ENCODE measurements around the gene C1QL4. TPM values are rescaled to one million over a fixed set of nuclear protein-coding genes. Genes with fewer than 3 reads are reported as not detected.
"Not testable (repeated sequence)": the region's sequence is repeated elsewhere in the genome, so short reads cannot be mapped to it uniquely, and the experiment has no call there.

Gene C1QL4
- total and polyA plus RNA-seq, 2 donors = 0.05 to 0.21 TPM

- peaks cover 0 to 3% of the 10 kb centered on the region in 2 donors for H3K27me3 ChIP-seq (ENCODE audit: control insufficient read depth in 2 of 2, insufficient read depth in 1 of 2, low read length in 1 of 2)
- no peak for DNase-seq (ENCODE audit: low read depth in 6 of 9, low spot score in 9 of 9)
- 39% methylated on average over 12 of the region's 12 CpGs for WGBS
- peaks cover 0 to 3% of the 10 kb centered on the region in 2 donors for H3K9me3 ChIP-seq (ENCODE audit: control insufficient read depth in 2 of 2, insufficient read depth in 1 of 2, low read length in 1 of 2)
- H3K4me1 ChIP-seq (ENCODE audit: control insufficient read depth in 2 of 2, insufficient read depth in 2 of 2, low read length in 2 of 2) = peaks cover 11 to 21% of the 10 kb centered on the region in 2 donors
- peaks cover 15 to 21% of the 10 kb centered on the region in 2 donors for H3K36me3 ChIP-seq (ENCODE audit: control insufficient read depth in 2 of 2, insufficient read depth in 2 of 2, low read length in 1 of 2)
- H3K27ac ChIP-seq (ENCODE audit: low read depth in 1 of 2, low read length in 1 of 2) = peak overlapping the region in 1 of 2 donors; percentile 46
- peak overlapping the region; percentile 77 to 79 for H3K4me3 ChIP-seq (ENCODE audit: low read length in 2 of 2)
These were observed 14.7 kb downstream of the C1QL4 start for GRCh38 chr12:49322367-49322707.

DNA sequence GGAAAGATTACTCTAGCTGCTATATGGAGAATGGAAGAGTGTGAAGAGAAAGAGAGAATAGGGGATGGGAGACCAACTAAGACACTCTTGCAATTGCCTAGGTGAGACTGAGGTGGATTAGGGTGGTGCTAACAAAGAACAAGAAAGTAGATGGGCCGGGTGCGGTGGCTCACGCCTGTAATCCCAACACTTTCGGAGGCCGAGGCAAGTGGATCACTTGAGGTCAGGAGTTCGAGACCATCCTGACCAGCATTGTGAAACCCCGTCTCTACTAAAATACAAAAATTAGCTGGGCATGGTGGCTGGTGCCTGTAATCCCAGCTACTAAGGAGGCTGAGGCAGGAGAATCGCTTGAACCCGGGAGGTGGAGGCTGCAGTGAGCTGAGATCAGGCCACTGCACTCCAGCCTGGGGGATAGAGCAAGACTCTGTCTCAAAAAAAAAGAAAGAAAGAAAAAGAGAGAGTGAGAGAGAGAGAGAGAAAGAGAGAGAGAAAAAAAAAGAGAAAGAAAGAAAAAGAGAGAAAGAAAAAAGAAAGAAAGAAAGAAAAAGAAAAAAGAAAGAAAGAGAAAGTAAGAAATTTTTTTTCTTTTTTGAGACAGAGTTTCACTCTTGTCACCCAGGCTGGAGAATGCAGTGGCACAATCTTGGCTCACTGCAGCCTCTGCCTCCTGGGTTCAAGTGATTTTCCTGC, 16.4 kb downstream of the C1QL4 start:
- H3K4me1 ChIP-seq (ENCODE audit: control insufficient read depth in 2 of 2, insufficient read depth in 2 of 2, low read length in 2 of 2) = peaks cover 11 to 21% of the 10 kb centered on the region in 2 donors
- not testable (repeated sequence) for H3K27me3 ChIP-seq (ENCODE audit: control insufficient read depth in 2 of 2, insufficient read depth in 1 of 2, low read length in 1 of 2); H3K36me3 ChIP-seq (ENCODE audit: control insufficient read depth in 2 of 2, insufficient read depth in 2 of 2, low read length in 1 of 2); H3K4me3 ChIP-seq (ENCODE audit: low read length in 2 of 2); H3K9me3 ChIP-seq (ENCODE audit: control insufficient read depth in 2 of 2, insufficient read depth in 1 of 2, low read length in 1 of 2); DNase-seq (ENCODE audit: low read depth in 6 of 9, low spot score in 9 of 9); H3K27ac ChIP-seq (ENCODE audit: low read depth in 1 of 2, low read length in 1 of 2)
- 97% methylated on average over 9 of the region's 9 CpGs for WGBS

DNA sequence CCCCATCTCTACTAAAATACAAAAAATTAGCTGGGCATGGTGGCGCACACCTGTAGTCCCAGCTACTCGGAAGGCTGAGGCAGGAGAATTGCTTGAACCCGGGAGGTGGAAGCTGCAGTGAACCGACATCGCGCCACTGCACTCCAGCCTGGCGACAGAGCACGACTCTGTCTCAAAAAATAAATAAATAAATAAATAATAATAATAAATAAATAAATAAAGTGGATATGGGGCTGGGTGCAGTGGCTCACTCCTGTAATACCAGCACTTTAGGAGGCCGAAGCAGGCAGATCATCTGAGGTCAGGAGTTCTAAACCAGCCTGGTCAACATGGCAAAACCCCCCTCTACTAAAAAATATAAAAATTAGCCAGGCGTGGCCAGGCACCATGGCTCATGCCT, 19.9 kb downstream of the C1QL4 start:
- not testable (repeated sequence) for H3K27ac ChIP-seq (ENCODE audit: low read depth in 1 of 2, low read length in 1 of 2); H3K27me3 ChIP-seq (ENCODE audit: control insufficient read depth in 2 of 2, insufficient read depth in 1 of 2, low read length in 1 of 2); H3K36me3 ChIP-seq (ENCODE audit: control insufficient read depth in 2 of 2, insufficient read depth in 2 of 2, low read length in 1 of 2); H3K9me3 ChIP-seq (ENCODE audit: control insufficient read depth in 2 of 2, insufficient read depth in 1 of 2, low read length in 1 of 2); H3K4me1 ChIP-seq (ENCODE audit: control insufficient read depth in 2 of 2, insufficient read depth in 2 of 2, low read length in 2 of 2); DNase-seq (ENCODE audit: low read depth in 6 of 9, low spot score in 9 of 9); H3K4me3 ChIP-seq (ENCODE audit: low read length in 2 of 2)
- 97% methylated on average over 10 of the region's 10 CpGs for WGBS

DNA sequence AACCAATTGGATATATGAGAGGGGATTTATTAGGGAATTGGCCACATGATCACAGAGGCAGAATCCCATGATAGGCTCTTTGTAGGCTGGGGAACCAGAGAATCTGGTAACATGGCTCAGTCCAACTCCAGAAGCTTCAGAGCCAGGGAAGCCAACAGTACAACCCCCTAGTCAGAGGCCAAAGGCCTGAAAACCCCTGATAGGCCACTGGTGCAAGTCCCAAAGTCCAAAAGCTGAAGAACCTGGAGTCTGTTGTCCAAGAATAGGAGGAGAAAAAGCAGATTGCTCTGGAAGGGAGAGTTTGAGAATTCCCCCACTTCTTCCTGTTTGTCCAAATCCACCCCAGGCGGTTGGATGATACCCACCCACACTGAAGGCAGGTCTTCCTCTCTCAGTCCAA, 22.2 kb downstream of the C1QL4 start:
- DNase-seq (ENCODE audit: low read depth in 6 of 9, low spot score in 9 of 9) = no peak
- no peaks in the 10 kb centered on the region for H3K4me1 ChIP-seq (ENCODE audit: control insufficient read depth in 2 of 2, insufficient read depth in 2 of 2, low read length in 2 of 2)
- no peaks in the 10 kb centered on the region for H3K36me3 ChIP-seq (ENCODE audit: control insufficient read depth in 2 of 2, insufficient read depth in 2 of 2, low read length in 1 of 2)
- H3K27me3 ChIP-seq (ENCODE audit: control insufficient read depth in 2 of 2, insufficient read depth in 1 of 2, low read length in 1 of 2) = peaks cover 0 to 11% of the 10 kb centered on the region in 2 donors
- 98% methylated on average over 1 of the region's 1 CpG for WGBS
- no peak overlapping the region for H3K27ac ChIP-seq (ENCODE audit: low read depth in 1 of 2, low read length in 1 of 2)
- H3K9me3 ChIP-seq (ENCODE audit: control insufficient read depth in 2 of 2, insufficient read depth in 1 of 2, low read length in 1 of 2) = no peaks in the 10 kb centered on the region
- no peak overlapping the region for H3K4me3 ChIP-seq (ENCODE audit: low read length in 2 of 2)

GRCh38 chr12:49310451-49311000, 26.5 kb downstream of the C1QL4 start:
- H3K27me3 ChIP-seq (ENCODE audit: control insufficient read depth in 2 of 2, insufficient read depth in 1 of 2, low read length in 1 of 2) = peaks cover 0 to 27% of the 10 kb centered on the region in 2 donors
- not testable (repeated sequence) for H3K9me3 ChIP-seq (ENCODE audit: control insufficient read depth in 2 of 2, insufficient read depth in 1 of 2, low read length in 1 of 2); H3K27ac ChIP-seq (ENCODE audit: low read depth in 1 of 2, low read length in 1 of 2); DNase-seq (ENCODE audit: low read depth in 6 of 9, low spot score in 9 of 9); H3K4me1 ChIP-seq (ENCODE audit: control insufficient read depth in 2 of 2, insufficient read depth in 2 of 2, low read length in 2 of 2); H3K36me3 ChIP-seq (ENCODE audit: control insufficient read depth in 2 of 2, insufficient read depth in 2 of 2, low read length in 1 of 2); H3K4me3 ChIP-seq (ENCODE audit: low read length in 2 of 2)
- 57% methylated on average over 2 of the region's 3 CpGs for WGBS

- Histone ChIP-seq H3K9me3 (ENCODE audit: control insufficient read depth in 2 of 2, insufficient read depth in 1 of 2, low read length in 1 of 2) (no peaks in the 10 kb centered on the region), H3K27ac (ENCODE audit: low read depth in 1 of 2, low read length in 1 of 2) (no peak overlapping the region), H3K27me3 (ENCODE audit: control insufficient read depth in 2 of 2, insufficient read depth in 1 of 2, low read length in 1 of 2) (peaks cover 0 to 26% of the 10 kb centered on the region in 2 donors), H3K4me1 (ENCODE audit: control insufficient read depth in 2 of 2, insufficient read depth in 2 of 2, low read length in 2 of 2) (no peaks in the 10 kb centered on the region), H3K36me3 (ENCODE audit: control insufficient read depth in 2 of 2, insufficient read depth in 2 of 2, low read length in 1 of 2) (no peaks in the 10 kb centered on the region), H3K4me3 (ENCODE audit: low read length in 2 of 2) (no peak overlapping the region)
- no peak for DNase-seq (ENCODE audit: low read depth in 6 of 9, low spot score in 9 of 9)
- 96% methylated on average over 7 of the region's 7 CpGs for WGBS
These were observed 27.6 kb downstream of the C1QL4 start for GRCh38 chr12:49309386-49309785.

- 87% methylated on average over 6 of the region's 6 CpGs for WGBS
- Histone ChIP-seq H3K36me3 (ENCODE audit: control insufficient read depth in 2 of 2, insufficient read depth in 2 of 2, low read length in 1 of 2) (no peaks in the 10 kb centered on the region), H3K4me3 (ENCODE audit: low read length in 2 of 2) (no peak overlapping the region), H3K27ac (ENCODE audit: low read depth in 1 of 2, low read length in 1 of 2) (no peak overlapping the region), H3K4me1 (ENCODE audit: control insufficient read depth in 2 of 2, insufficient read depth in 2 of 2, low read length in 2 of 2) (peaks cover 0 to 5% of the 10 kb centered on the region in 2 donors), H3K9me3 (ENCODE audit: control insufficient read depth in 2 of 2, insufficient read depth in 1 of 2, low read length in 1 of 2) (no peaks in the 10 kb centered on the region), H3K27me3 (ENCODE audit: control insufficient read depth in 2 of 2, insufficient read depth in 1 of 2, low read length in 1 of 2) (peaks cover 0 to 44% of the 10 kb centered on the region in 2 donors)
- DNase-seq (ENCODE audit: low read depth in 6 of 9, low spot score in 9 of 9) = no peak
These were observed 31.1 kb downstream of the C1QL4 start for GRCh38 chr12:49305762-49306510.

GRCh38 chr12:49304161-49304560, 32.8 kb downstream of the C1QL4 start:
- peaks cover 0 to 43% of the 10 kb centered on the region in 2 donors for H3K27me3 ChIP-seq (ENCODE audit: control insufficient read depth in 2 of 2, insufficient read depth in 1 of 2, low read length in 1 of 2)
- H3K36me3 ChIP-seq (ENCODE audit: control insufficient read depth in 2 of 2, insufficient read depth in 2 of 2, low read length in 1 of 2) = no peaks in the 10 kb centered on the region
- H3K27ac ChIP-seq (ENCODE audit: low read depth in 1 of 2, low read length in 1 of 2) = no peak overlapping the region
- no peaks in the 10 kb centered on the region for H3K9me3 ChIP-seq (ENCODE audit: control insufficient read depth in 2 of 2, insufficient read depth in 1 of 2, low read length in 1 of 2)
- no peak overlapping the region for H3K4me3 ChIP-seq (ENCODE audit: low read length in 2 of 2)
- DNase-seq (ENCODE audit: low read depth in 6 of 9, low spot score in 9 of 9) = no peak
- peaks cover 0 to 5% of the 10 kb centered on the region in 2 donors for H3K4me1 ChIP-seq (ENCODE audit: control insufficient read depth in 2 of 2, insufficient read depth in 2 of 2, low read length in 2 of 2)
- 96% methylated on average over 2 of the region's 2 CpGs for WGBS

GRCh38 chr12:49301760-49302159, 35.2 kb downstream of the C1QL4 start:
- H3K27me3 ChIP-seq (ENCODE audit: control insufficient read depth in 2 of 2, insufficient read depth in 1 of 2, low read length in 1 of 2) = peaks cover 15 to 60% of the 10 kb centered on the region in 2 donors
- WGBS = 78% methylated on average over 4 of the region's 4 CpGs
- H3K36me3 ChIP-seq (ENCODE audit: control insufficient read depth in 2 of 2, insufficient read depth in 2 of 2, low read length in 1 of 2) = no peaks in the 10 kb centered on the region
- H3K4me3 ChIP-seq (ENCODE audit: low read length in 2 of 2) = no peak overlapping the region
- no peak overlapping the region for H3K27ac ChIP-seq (ENCODE audit: low read depth in 1 of 2, low read length in 1 of 2)
- peaks cover 5 to 13% of the 10 kb centered on the region in 2 donors for H3K4me1 ChIP-seq (ENCODE audit: control insufficient read depth in 2 of 2, insufficient read depth in 2 of 2, low read length in 2 of 2)
- DNase-seq (ENCODE audit: low read depth in 6 of 9, low spot score in 9 of 9) = no peak
- no peaks in the 10 kb centered on the region for H3K9me3 ChIP-seq (ENCODE audit: control insufficient read depth in 2 of 2, insufficient read depth in 1 of 2, low read length in 1 of 2)

All from thymus (tissue), 11 donors.